ENCODE results near the gene FOXP3. TPM values are rescaled to one million over a fixed set of nuclear protein-coding genes. Genes with fewer than 3 reads are reported as not detected.

FOXP3 gene
- total and polyA plus RNA-seq, 2 donors (not counting 3 experiments of a cell fraction or from before 2014, with no cell fraction given) = 0.06 TPM; not detected in 1

DNA sequence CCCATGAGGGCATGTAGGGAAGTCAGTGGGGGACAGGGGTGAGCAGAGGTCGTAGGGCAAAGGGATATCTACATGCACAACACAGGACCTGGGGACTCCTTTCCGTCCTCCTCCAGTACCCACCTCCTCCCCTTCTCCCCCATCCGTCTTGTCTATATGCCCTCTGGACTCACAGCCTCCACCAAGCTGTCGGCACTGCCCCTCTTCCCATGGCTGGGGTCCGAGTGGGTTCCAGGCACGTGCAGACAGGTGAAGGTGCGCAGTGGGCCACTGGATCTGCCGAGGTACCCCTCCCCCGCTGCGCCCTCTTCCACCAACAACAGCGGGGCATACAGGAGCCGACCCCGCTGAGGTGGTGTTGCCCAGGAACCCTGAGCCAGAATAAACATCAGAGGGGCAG, 59.1 kb downstream of the FOXP3 start:
- dilution Hi-C loops (cut with MboI; ENCODE audit: extremely low pct_ligation_motif_present, low sequenced_read_pairs) = no loop called here
- FAIRE-seq = no peak

More for the DNA sequence above, 59.1 kb downstream of the FOXP3 start:
- Histone ChIP-seq H3K4me2 (ENCODE audit: insufficient read depth, low read length) (no peak overlapping the region), H3K4me3 (replicated peaks in 1 of 3; ENCODE audit: insufficient read depth in 1 of 3, low read depth in 1 of 3, low read length in 3 of 3) (no peak overlapping the region), H3K9ac (replicated peaks; ENCODE audit: extremely low read depth, insufficient read depth, low read length) (no peak overlapping the region), H3K79me2 (ENCODE audit: control insufficient read depth, insufficient read depth, low read length) (no peaks in the 10 kb centered on the region), H3K27ac (ENCODE audit: insufficient read depth, low read depth, low read length) (no peak overlapping the region), H3K4me1 (ENCODE audit: control insufficient read depth, extremely low read depth, insufficient read depth, low read length) (peaks cover 1% of the 10 kb centered on the region), H2AFZ (ENCODE audit: low read depth, low read length) (no peak overlapping the region), H3K27me3 (ENCODE audit: control insufficient read depth in 2 of 2, insufficient read depth in 2 of 2, low read length in 2 of 2) (peaks cover 0 to 2% of the 10 kb centered on the region in 2 experiments), H3K36me3 (ENCODE audit: control insufficient read depth in 2 of 2, extremely low read depth in 1 of 2, insufficient read depth in 2 of 2, low read length in 2 of 2) (no peaks in the 10 kb centered on the region), H3K9me1 (replicated peaks; ENCODE audit: control insufficient read depth, extremely low read depth, insufficient read depth, low read length) (no peaks in the 10 kb centered on the region), H4K20me1 (replicated peaks; ENCODE audit: control insufficient read depth, extremely low read depth, insufficient read depth, low read length) (no peaks in the 10 kb centered on the region), H3K9me3 (replicated peaks; ENCODE audit: control insufficient read depth, insufficient read depth, low read length) (no peaks in the 10 kb centered on the region)
- ChIA-PET CTCF (no interaction called here), POLR2A (no interaction called here)
- no peak for TF ChIP-seq POLR2A (IDR thresholded peaks at IDR 0.05; ENCODE audit: low read depth, low read length)
- TF ChIP-seq MYC (IDR thresholded peaks at IDR 0.05; ENCODE audit: low read depth, low read length) = no peak
- TF ChIP-seq EZH2 (IDR thresholded peaks at IDR 0.05; ENCODE audit: borderline replicate concordance, low read depth, low read length, severe bottlenecking) = no peak
- no peak for TF ChIP-seq GATA2 (IDR thresholded peaks at IDR 0.05; ENCODE audit: insufficient read depth, insufficient read length, low read depth, low read length)
- TF ChIP-seq, protein P1, sequence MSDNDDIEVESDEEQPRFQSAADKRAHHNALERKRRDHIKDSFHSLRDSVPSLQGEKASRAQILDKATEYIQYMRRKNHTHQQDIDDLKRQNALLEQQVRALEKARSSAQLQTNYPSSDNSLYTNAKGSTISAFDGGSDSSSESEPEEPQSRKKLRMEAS (IDR thresholded peaks at IDR 0.05; ENCODE audit: insufficient read depth, insufficient read length) = no peak
- no peak for TF ChIP-seq JUN (IDR thresholded peaks at IDR 0.05; ENCODE audit: borderline replicate concordance, insufficient read depth, insufficient read length, low read depth)
- TF ChIP-seq FOS (IDR thresholded peaks at IDR 0.05; ENCODE audit: borderline replicate concordance, insufficient read depth, low read length) = no peak
- TF ChIP-seq POLR2AphosphoS5 (IDR thresholded peaks at IDR 0.05; ENCODE audit: insufficient read depth, low read depth, low read length) = no peak
- TF ChIP-seq, protein P2, sequence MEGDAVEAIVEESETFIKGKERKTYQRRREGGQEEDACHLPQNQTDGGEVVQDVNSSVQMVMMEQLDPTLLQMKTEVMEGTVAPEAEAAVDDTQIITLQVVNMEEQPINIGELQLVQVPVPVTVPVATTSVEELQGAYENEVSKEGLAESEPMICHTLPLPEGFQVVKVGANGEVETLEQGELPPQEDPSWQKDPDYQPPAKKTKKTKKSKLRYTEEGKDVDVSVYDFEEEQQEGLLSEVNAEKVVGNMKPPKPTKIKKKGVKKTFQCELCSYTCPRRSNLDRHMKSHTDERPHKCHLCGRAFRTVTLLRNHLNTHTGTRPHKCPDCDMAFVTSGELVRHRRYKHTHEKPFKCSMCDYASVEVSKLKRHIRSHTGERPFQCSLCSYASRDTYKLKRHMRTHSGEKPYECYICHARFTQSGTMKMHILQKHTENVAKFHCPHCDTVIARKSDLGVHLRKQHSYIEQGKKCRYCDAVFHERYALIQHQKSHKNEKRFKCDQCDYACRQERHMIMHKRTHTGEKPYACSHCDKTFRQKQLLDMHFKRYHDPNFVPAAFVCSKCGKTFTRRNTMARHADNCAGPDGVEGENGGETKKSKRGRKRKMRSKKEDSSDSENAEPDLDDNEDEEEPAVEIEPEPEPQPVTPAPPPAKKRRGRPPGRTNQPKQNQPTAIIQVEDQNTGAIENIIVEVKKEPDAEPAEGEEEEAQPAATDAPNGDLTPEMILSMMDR (IDR thresholded peaks at IDR 0.05; ENCODE audit: extremely low read depth in 1 of 2, insufficient read depth in 1 of 2, low read depth in 1 of 2, low read length in 2 of 2) = no peak
- BruUV-seq (replicated peaks) = no TSS peak
- intact Hi-C loops (cut with micrococcal nuclease) = no loop called here
- DNase-seq (ENCODE audit: low read depth, low spot score) = no peak

Data from endothelial cell of umbilical vein (primary cell).